AG04449 (cell line): ENCODE data around the gene HJURP.

ENCODE experiments used
- CTCF ChIA-PET: fragments of 350-600 bp; formaldehyde crosslinking; extraction: SDS; loops from one replicate; lab custom pipeline; 2021; ENCODE audit warnings: antibody characterized with exemption; lab: Yijun Ruan, JAX
- POLR2A ChIA-PET: fragments of 400-600, 350-600 bp; formaldehyde crosslinking; extraction: SDS; loops from one replicate; lab custom pipeline; 2020; ENCODE audit warnings: antibody characterized with exemption, inconsistent platforms; lab: Yijun Ruan, JAX
- DNase-seq: peaks from one replicate; pipeline ENCODE4 v3.0.0-alpha.2; 2010; ENCODE audit warnings: low read depth, low spot score
- H3K4me3 ChIP-seq: 2 replicates; pipeline ENCODE4 v1.5.1; 2011; ENCODE audit warnings: low read depth, mild to moderate bottlenecking, control low read depth, low read length
- TF ChIP-seq, protein P1 (sequence below): IDR thresholded peaks from one replicate; pipeline ENCODE4 v1.5.1; 2011; ENCODE audit warnings: mild to moderate bottlenecking, moderate library complexity, low read length, control low read depth, inconsistent platforms; ENCODE audit not compliant: insufficient read depth; ENCODE audit errors: missing control alignments

Gene HJURP

DNA sequence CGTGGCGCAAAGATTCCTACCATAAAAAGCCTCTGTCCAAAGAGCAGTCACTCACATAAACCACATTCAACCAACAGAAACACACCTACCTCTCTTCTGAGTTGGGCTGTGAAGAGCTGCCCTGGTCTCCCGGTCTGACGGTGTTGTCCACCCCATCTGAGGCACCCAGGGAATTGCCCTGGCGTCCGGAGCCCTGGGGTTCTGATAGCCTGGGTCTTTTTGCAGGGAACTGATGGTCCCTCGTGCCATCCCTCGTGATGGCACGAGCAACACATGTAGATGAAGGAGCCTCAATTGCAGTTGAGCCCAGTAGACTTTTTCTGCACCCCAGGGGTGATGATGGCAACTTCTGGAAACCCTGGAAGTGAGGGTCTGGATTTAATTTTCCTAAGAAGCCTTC is 13.8 kb downstream of the HJURP start:
- POLR2A ChIA-PET: no interaction called here
- CTCF ChIA-PET: no interaction called here
- H3K4me3 ChIP-seq: no peak overlapping the region
- DNase-seq: no peak
- TF ChIP-seq, protein P1, sequence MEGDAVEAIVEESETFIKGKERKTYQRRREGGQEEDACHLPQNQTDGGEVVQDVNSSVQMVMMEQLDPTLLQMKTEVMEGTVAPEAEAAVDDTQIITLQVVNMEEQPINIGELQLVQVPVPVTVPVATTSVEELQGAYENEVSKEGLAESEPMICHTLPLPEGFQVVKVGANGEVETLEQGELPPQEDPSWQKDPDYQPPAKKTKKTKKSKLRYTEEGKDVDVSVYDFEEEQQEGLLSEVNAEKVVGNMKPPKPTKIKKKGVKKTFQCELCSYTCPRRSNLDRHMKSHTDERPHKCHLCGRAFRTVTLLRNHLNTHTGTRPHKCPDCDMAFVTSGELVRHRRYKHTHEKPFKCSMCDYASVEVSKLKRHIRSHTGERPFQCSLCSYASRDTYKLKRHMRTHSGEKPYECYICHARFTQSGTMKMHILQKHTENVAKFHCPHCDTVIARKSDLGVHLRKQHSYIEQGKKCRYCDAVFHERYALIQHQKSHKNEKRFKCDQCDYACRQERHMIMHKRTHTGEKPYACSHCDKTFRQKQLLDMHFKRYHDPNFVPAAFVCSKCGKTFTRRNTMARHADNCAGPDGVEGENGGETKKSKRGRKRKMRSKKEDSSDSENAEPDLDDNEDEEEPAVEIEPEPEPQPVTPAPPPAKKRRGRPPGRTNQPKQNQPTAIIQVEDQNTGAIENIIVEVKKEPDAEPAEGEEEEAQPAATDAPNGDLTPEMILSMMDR: no peak

DNA sequence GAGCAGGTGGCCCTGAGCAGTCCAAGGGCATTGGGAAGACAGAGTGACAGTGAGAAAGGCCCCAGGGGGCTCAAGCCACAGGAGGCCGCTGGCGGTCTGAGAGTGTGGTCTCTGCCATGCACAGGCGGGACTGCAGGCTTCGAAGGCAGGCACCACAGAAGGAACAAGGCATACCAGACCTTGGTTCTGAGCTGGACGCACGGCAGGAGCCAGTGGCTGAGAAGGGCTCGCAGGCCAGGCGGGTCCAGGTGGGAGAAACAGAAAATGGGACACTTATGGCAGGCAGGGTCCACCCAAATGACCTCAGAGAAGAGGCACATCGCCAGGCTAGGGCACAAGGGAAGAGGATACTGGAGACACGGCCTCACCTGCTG is 14.9 kb downstream of the HJURP start:
- no peak for DNase-seq
- no peak overlapping the region for H3K4me3 ChIP-seq
- POLR2A ChIA-PET: no interaction called here
- CTCF ChIA-PET: interaction anchor here (1.6 kb wide), 1 partner anchor 21 kb away, joined by 5 read pairs; no protein-coding TSS in a partner anchor
- TF ChIP-seq, protein P1: no peak

DNA sequence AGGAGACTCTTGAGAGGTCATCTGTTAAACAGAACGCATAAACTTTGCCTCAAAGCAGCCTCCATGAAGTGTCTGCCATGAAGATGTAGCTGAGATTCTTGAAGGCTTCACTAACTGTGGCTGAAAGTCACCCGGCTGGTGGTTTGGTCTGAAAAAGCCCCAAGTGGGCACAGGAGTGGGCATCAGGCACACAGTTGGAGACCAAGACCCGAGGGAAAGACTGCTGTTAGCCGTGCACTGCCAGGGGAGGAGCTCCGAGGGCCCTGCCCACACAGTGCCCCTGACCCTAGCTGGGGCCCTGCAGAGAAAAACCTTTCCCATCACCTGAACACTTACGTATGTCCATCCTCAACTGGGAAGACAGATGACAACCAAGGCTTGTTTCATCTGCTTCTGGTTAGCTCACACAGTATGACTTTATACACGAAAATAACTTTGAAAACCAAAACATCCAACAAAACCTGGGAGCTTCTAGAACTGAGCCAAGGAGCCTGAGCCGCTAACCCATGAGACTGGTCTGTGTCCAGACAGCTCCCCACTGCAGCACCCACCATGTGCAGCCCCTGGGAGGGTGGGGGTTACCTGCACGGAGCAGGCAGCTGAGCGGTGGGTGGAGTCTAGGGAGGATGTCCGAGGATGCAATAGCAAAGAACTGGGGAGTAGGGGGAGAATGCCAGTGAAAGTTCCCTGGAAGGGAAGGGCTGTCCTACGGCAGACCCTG is 15.4 kb downstream of the HJURP start:
- H3K4me3 ChIP-seq: no peak overlapping the region
- CTCF ChIA-PET: interaction anchor here (1.6 kb wide), 1 partner anchor 22 kb away, joined by 5 read pairs; no protein-coding TSS in a partner anchor
- TF ChIP-seq, protein P1: no peak
- POLR2A ChIA-PET: no interaction called here
- no peak for DNase-seq

- TF ChIP-seq, protein P1: no peak
- no peak overlapping the region for H3K4me3 ChIP-seq
- no peak for DNase-seq
- ChIA-PET CTCF (interaction anchor here (1.6 kb wide), 1 partner anchor 23 kb away, joined by 5 read pairs; no protein-coding TSS in a partner anchor), POLR2A (no interaction called here)
These were observed 16.1 kb downstream of the HJURP start for GRCh38 chr2:233838251-233838650.

GRCh38 chr2:233837694-233838229 is 16.6 kb downstream of the HJURP start:
- no peak overlapping the region for H3K4me3 ChIP-seq
- TF ChIP-seq, protein P1: no peak
- ChIA-PET CTCF (no interaction called here), POLR2A (no interaction called here)
- DNase-seq: no peak

DNA sequence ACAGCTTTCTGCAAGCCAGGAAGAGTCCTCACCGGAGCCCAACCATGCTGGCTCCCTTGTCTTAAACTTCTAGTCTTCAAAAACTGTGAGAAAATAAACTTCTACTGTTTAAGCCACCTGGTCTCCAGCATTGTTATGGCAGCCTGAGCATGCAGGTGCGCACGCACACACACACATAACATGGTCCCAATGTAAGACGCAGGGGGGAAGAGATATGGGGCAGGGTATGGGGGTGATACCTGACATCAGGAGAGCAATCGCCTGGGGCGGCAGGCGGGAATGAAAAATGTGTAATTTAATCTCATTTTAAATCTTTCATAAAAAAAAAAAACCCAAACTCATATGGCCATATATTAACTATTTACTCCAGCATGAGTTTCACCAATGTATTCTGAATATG is 18.0 kb downstream of the HJURP start:
- TF ChIP-seq, protein P1: no peak
- H3K4me3 ChIP-seq: no peak overlapping the region
- POLR2A ChIA-PET: interaction anchor here (0.6 kb wide), 1 partner anchor 195 kb away, joined by 3 read pairs; no protein-coding TSS in a partner anchor
- CTCF ChIA-PET: no interaction called here
- DNase-seq: no peak
